ENCODE measurements around the gene FAM107B. TPM values are rescaled to one million over a fixed set of nuclear protein-coding genes. Genes with fewer than 3 reads are reported as not detected.

FAM107B gene
- total RNA-seq, 1 experiment from 2014 or later = 24.5 TPM

GRCh38 chr10:14601326-14601725 is 173.4 kb downstream of the FAM107B start:
- Histone ChIP-seq H2BK15ac (ENCODE audit: low read depth, low read length) (no peak overlapping the region), H3K56ac (ENCODE audit: insufficient read length, low read depth, low read length) (no peak overlapping the region), H2AFZ (ENCODE audit: low read length) (no peak overlapping the region), H3K9me3 (ENCODE audit: control insufficient read depth, low read depth, low read length) (no peaks in the 10 kb centered on the region), H3K4me2 (ENCODE audit: insufficient read depth, insufficient read length, low read length) (no peak overlapping the region), H3K79me1 (ENCODE audit: insufficient read depth, low read depth, low read length, poor library complexity, severe bottlenecking) (no peaks in the 10 kb centered on the region), H2BK5ac (ENCODE audit: insufficient read length, low read length) (no peak overlapping the region), H2BK120ac (ENCODE audit: low read depth, low read length, poor library complexity, severe bottlenecking) (no peak overlapping the region), H3K23ac (ENCODE audit: insufficient read length, low read depth, low read length) (no peak overlapping the region), H4K5ac (ENCODE audit: insufficient read length, low read depth, low read length) (no peak overlapping the region), H3T11ph (ENCODE audit: low read length) (no peak overlapping the region), H4K8ac (replicated peaks; ENCODE audit: insufficient read length, low read depth, low read length) (no peak overlapping the region), H3K23me2 (ENCODE audit: insufficient read length, low read depth, low read length, poor library complexity, severe bottlenecking) (peaks cover 7% of the 10 kb centered on the region), H2AK5ac (ENCODE audit: insufficient read length, low read length) (no peak overlapping the region), H2BK20ac (ENCODE audit: low read depth, low read length, poor library complexity, severe bottlenecking) (no peak overlapping the region), H3K4ac (ENCODE audit: low read depth, low read length) (no peak overlapping the region), H3K18ac (ENCODE audit: insufficient read length, low read depth, low read length) (no peak overlapping the region), H2BK12ac (ENCODE audit: insufficient read length, low read depth, low read length) (no peak overlapping the region), H3K14ac (ENCODE audit: insufficient read depth, low read length) (no peak overlapping the region), H3K79me2 (ENCODE audit: insufficient read depth, low read length) (no peaks in the 10 kb centered on the region), H3K27ac (ENCODE audit: insufficient read length, low read depth, low read length) (no peak overlapping the region), H3K27me3 (ENCODE audit: insufficient read depth, low read length) (no peaks in the 10 kb centered on the region; the same call in 1 of the 2 replicates), H4K91ac (ENCODE audit: insufficient read length, low read depth, low read length) (no peak overlapping the region), H4K20me1 (ENCODE audit: control insufficient read depth, insufficient read depth, insufficient read length) (no peaks in the 10 kb centered on the region), H3K9ac (ENCODE audit: extremely low read depth, insufficient read length, low read length) (no peak overlapping the region), H3K4me1 (ENCODE audit: insufficient read depth, low read length) (no peaks in the 10 kb centered on the region)
- H3K27me3 Mint-ChIP-seq (ENCODE audit: low read depth) = peaks cover 23% of the 10 kb centered on the region
- peak overlapping the region in 1 of 2 experiments; percentile 33; a peak in 1 of 5 replicates for H3K4me3 Mint-ChIP-seq
- peaks cover 21 to 26% of the 10 kb centered on the region in 2 experiments for H3K4me1 Mint-ChIP-seq
- no peak for TF ChIP-seq CTCF (conservative IDR thresholded peaks at IDR 0.05)
- DNase-seq = peak; percentile 4
- peaks cover 3 to 34% (median 30%) of the 10 kb centered on the region in 3 experiments; a peak in 6 of 7 replicates for H3K36me3 Mint-ChIP-seq (ENCODE audit: insufficient read depth in 1 of 3, low read depth in 3 of 3)
- no peak overlapping the region for H3K27ac Mint-ChIP-seq
- H3K9me3 Mint-ChIP-seq = no peaks in the 10 kb centered on the region
- no CpG with 5 or more reads among the region's 4 CpGs for WGBS (ENCODE audit: extremely low coverage, insufficient read length, low lambda C conversion rate)

Data from H9 (cell line).